ENCODE data around the gene JAK1. TPM values are rescaled to one million over a fixed set of nuclear protein-coding genes. Genes with fewer than 3 reads are reported as not detected.

Gene JAK1
- total RNA-seq, 2 donors from 2014 or later: 73.2 to 101 TPM

GRCh38 chr1:64983110-64983509 is 16.8 kb upstream of the JAK1 start:
- H3K9me3 ChIP-seq: no peaks in the 10 kb centered on the region
- H3K27ac ChIP-seq: no peak overlapping the region
- TF ChIP-seq CTCF (IDR thresholded peaks at IDR 0.05): no peak
- no peak overlapping the region for H3K4me3 ChIP-seq
- H3K9ac ChIP-seq (ENCODE audit: low read depth in 2 of 2, low read length in 2 of 2): no peak overlapping the region
- no peaks in the 10 kb centered on the region for H3K4me1 ChIP-seq
- H3K36me3 ChIP-seq: no peaks in the 10 kb centered on the region
- no peak for DNase-seq
- intact Hi-C loops (cut with DNase I): no loop called here
- H3K27me3 ChIP-seq: no peaks in the 10 kb centered on the region

DNA sequence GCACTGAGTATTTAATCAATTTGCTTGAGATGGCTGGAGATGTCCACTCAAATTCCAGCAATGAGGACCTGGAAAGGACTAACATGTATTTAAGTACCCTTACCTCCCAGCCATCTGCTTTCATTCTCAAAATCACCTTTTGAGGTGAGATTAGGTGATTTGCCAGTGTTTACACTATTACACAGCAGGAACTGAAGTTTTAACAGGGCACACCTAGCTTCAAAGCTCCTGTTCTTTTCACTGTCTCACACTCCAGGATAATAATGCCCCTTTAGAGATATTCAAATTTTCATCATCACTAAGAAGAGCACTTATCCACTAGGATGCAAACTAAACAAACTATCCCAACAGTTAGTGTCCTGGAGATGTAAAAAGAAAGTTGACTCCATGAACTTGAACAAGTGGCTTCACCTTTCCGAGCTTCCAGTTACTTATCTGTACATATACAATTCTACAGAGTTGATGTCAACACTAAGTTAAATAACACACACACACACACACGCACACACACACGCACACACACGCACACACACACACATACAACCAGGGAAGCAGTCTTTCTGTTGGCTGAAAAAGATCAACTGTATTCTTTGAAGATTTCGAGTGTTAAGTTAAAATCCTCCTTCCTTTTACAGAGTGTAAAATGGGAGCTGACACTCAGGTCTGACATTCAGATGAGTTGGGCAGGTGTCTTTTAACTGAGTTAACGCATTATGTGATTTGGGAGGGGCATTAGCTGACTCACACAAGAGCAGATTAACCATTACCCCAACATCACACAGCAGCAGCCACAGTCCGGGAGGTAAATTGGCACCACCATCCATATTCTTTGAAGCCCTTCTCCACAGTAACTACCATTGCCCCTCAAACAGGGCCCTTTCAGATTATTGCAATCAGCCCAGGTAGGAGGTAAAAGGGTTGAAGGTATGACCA is 15.5 kb upstream of the JAK1 start:
- no peak for TF ChIP-seq CTCF (IDR thresholded peaks at IDR 0.05)
- DNase-seq: no peak
- Histone ChIP-seq H3K36me3 (no peaks in the 10 kb centered on the region), H3K9me3 (no peaks in the 10 kb centered on the region), H3K9ac (ENCODE audit: low read depth in 2 of 2, low read length in 2 of 2) (no peak overlapping the region), H3K27me3 (no peaks in the 10 kb centered on the region), H3K4me1 (no peaks in the 10 kb centered on the region), H3K27ac (peak overlapping the region; percentile 77), H3K4me3 (no peak overlapping the region)
- intact Hi-C loops (cut with DNase I): no loop called here

DNA sequence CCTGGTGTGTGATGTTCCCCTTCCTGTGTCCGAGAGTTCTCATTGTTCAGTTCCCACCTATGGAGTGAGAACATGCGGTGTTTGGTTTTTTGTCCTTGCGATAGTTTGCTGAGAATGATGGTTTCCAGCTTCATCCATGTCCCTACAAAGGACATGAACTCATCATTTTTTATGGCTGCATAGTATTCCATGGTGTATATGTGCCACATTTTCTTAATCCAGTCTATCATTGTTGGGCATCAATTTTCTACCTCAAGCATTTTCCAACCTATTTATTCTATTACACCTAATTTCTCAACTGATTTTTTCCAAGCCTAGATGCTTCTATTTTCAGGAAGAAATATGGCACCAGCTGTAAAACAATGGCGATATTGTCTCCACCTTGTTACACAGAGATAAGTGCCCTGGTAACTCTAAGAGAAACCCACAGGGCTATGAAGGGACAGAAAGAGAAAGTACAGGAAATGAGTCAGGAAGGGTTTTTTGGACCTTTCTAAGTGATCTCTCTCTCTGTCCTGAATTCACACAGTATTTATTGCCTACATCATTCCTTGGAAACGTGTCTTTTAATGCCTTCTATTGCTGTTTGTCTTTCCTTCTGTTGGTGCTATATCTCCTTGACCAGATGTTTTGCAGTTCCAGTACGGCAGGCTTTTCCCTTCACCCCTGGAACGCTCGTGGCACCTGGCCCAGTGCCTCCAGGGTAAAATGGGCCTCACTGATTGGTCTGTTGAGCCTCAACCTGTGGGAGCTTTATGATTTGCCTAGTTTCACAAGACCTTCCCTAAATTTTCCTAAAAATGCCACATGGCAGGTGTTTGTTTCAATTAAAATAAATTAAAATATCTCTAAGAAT is 14.6 kb upstream of the JAK1 start:
- intact Hi-C loops (cut with DNase I): no loop called here
- Histone ChIP-seq H3K27ac (peak overlapping the region; percentile 77), H3K9ac (ENCODE audit: low read depth in 2 of 2, low read length in 2 of 2) (no peak overlapping the region), H3K4me3 (no peak overlapping the region), H3K27me3 (no peaks in the 10 kb centered on the region), H3K36me3 (no peaks in the 10 kb centered on the region), H3K9me3 (no peaks in the 10 kb centered on the region), H3K4me1 (no peaks in the 10 kb centered on the region)
- TF ChIP-seq CTCF (IDR thresholded peaks at IDR 0.05): no peak
- DNase-seq: peak; percentile 65

DNA sequence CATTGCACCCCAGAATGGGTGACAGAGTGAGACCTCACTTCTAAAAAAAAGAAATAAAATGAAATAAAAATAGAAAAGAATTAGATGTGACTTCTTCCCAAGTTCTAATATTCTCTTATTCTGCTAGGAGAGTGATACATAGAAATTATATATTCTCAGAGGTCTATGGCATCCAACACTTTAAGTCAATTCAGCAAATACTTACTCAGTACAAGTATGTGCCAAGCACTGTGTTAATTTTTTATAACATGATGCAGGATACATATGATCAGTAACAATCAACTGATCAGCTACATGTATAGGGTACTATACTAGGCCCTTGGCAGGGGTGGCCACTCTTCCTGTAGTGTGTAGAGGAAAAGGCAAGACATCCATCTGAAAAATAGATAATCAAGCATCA is 13.0 kb upstream of the JAK1 start:
- no peak for DNase-seq
- no peak for TF ChIP-seq CTCF (IDR thresholded peaks at IDR 0.05)
- H3K27ac ChIP-seq: no peak overlapping the region
- no peaks in the 10 kb centered on the region for H3K36me3 ChIP-seq
- intact Hi-C loops (cut with DNase I): no loop called here
- no peaks in the 10 kb centered on the region for H3K4me1 ChIP-seq
- no peak overlapping the region for H3K4me3 ChIP-seq
- H3K9me3 ChIP-seq: no peaks in the 10 kb centered on the region
- H3K27me3 ChIP-seq: no peaks in the 10 kb centered on the region
- H3K9ac ChIP-seq (ENCODE audit: low read depth in 2 of 2, low read length in 2 of 2): no peak overlapping the region

- Histone ChIP-seq H3K9ac (ENCODE audit: low read depth in 2 of 2, low read length in 2 of 2) (no peak overlapping the region), H3K9me3 (no peaks in the 10 kb centered on the region), H3K27ac (no peak overlapping the region), H3K4me1 (no peaks in the 10 kb centered on the region), H3K27me3 (no peaks in the 10 kb centered on the region), H3K4me3 (no peak overlapping the region), H3K36me3 (no peaks in the 10 kb centered on the region)
- intact Hi-C loops (cut with DNase I): no loop called here
- no peak for DNase-seq
- no peak for TF ChIP-seq CTCF (IDR thresholded peaks at IDR 0.05)
Observed at GRCh38 chr1:64976361-64976760, 10.0 kb upstream of the JAK1 start.

Data from colonic mucosa (tissue), 4 donors.